SU-DHL-6 (cell line): ENCODE measurements around the gene NCBP3.

Experiments
- EZH2phosphoT487 ChIP-seq: fragments of 200-600 bp; sonication (generic), shearing (Covaris generic); conservative IDR thresholded peaks from 2 replicates; pipeline ENCODE4 v1.6.1; 2018; ENCODE audit warnings: mild to moderate bottlenecking, antibody characterized with exemption, low read length, moderate library complexity, mixed read lengths
- TF ChIP-seq, protein P1 (sequence below): fragments of 200-600 bp; sonication (generic); IDR thresholded peaks from one replicate; pipeline ENCODE4 v1.5.1; 2017; ENCODE audit warnings: antibody characterized with exemption, mild to moderate bottlenecking, low read length, moderate library complexity; ENCODE audit not compliant: insufficient read depth, poor library complexity, severe bottlenecking

DNA sequence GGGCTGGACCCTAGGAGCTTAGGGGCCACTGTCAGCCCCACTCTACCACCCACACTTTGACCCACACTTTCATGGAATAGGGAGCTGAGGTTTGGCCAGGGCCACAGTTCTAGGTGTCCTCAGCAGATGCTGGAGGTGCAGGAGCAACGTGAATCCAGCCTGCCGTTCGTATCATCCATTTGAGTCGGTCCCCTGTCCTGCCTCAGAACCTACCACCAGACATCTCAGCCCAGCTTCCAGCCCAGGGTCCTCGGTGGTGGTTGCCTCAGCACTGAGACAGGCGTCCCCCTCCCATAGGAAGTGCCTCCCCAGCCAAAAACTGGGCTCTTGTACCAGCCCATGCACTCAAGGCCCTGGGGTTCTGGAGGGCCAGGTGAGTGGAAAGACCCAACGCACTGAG lies 44.7 kb downstream of the NCBP3 start:
- TF ChIP-seq, protein P1, sequence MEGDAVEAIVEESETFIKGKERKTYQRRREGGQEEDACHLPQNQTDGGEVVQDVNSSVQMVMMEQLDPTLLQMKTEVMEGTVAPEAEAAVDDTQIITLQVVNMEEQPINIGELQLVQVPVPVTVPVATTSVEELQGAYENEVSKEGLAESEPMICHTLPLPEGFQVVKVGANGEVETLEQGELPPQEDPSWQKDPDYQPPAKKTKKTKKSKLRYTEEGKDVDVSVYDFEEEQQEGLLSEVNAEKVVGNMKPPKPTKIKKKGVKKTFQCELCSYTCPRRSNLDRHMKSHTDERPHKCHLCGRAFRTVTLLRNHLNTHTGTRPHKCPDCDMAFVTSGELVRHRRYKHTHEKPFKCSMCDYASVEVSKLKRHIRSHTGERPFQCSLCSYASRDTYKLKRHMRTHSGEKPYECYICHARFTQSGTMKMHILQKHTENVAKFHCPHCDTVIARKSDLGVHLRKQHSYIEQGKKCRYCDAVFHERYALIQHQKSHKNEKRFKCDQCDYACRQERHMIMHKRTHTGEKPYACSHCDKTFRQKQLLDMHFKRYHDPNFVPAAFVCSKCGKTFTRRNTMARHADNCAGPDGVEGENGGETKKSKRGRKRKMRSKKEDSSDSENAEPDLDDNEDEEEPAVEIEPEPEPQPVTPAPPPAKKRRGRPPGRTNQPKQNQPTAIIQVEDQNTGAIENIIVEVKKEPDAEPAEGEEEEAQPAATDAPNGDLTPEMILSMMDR, result no peak
- TF ChIP-seq EZH2phosphoT487, result no peak
